ENCODE results near the gene RPS10.

- TF ChIP-seq CTCF (conservative IDR thresholded peaks at IDR 0.05 in 1 of 2, IDR thresholded peaks at IDR 0.05 in 1 of 2; ENCODE audit: low read depth in 1 of 2, low read length in 2 of 2) (no peak), EZH2 (IDR thresholded peaks at IDR 0.05; ENCODE audit: low read length, missing control alignments) (no peak)
These were observed 33.9 kb downstream of the RPS10 start for GRCh38 chr6:34391786-34392496.

Data from fibroblast of lung (primary cell).